ENCODE results near the gene SLC6A19. TPM values are rescaled to one million over a fixed set of nuclear protein-coding genes. Genes with fewer than 3 reads are reported as not detected.

The SLC6A19 gene
- total and polyA plus RNA-seq, 2 of the 13 experiments (the other 11 are each of a cell fraction or from before 2014, with no cell fraction given): 0.02 TPM; not detected in 1

DNA sequence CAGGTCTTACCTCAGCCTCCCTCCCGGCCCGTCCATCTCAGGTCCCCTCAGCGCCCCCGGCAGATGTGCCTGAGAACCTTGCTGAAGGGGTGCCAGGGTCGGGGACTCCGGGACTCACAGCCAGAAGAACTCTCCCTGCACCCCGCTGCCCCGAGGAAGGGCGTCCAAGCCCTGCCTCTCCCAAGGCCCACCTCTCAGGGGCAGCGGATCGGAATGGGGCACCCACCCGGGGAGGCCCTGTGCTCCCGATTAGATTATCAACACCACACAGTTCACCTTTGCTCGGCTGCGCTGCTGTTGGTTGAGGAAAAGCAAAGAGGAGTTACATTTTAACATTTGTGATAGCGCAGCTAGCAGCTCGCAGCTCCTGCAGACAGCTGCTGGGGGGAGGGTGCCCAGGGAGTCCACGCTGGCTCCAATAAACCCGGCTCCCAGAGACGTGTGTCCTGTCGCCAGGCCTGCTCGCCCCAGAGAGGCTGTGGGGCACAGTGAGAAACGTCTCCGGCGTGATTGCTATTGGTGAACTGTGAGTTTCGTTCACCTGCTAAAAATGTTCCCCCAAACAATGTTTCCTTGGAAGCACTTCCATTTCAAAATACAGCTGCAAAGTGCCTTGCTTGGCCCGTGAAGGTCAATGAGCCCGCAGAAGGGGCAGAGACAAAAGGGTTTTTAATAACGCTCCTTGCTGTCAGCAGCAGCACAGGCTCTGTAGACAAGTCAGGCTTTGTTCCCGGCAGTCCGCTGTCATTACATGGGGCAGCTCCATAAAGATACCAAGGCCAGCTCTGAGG, 18.6 kb upstream of the SLC6A19 start (continued):
- TF ChIP-seq, protein P1, sequence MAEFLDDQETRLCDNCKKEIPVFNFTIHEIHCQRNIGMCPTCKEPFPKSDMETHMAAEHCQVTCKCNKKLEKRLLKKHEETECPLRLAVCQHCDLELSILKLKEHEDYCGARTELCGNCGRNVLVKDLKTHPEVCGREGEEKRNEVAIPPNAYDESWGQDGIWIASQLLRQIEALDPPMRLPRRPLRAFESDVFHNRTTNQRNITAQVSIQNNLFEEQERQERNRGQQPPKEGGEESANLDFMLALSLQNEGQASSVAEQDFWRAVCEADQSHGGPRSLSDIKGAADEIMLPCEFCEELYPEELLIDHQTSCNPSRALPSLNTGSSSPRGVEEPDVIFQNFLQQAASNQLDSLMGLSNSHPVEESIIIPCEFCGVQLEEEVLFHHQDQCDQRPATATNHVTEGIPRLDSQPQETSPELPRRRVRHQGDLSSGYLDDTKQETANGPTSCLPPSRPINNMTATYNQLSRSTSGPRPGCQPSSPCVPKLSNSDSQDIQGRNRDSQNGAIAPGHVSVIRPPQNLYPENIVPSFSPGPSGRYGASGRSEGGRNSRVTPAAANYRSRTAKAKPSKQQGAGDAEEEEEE (CRISPR knock-in tag; IDR thresholded peaks at IDR 0.05; ENCODE audit: borderline replicate concordance): no peak; the same call in 1 of the 2 replicates
- peak; percentile 57; the same call in 1 of the 2 replicates for TF ChIP-seq HOXA3 (CRISPR knock-in tag; IDR thresholded peaks at IDR 0.05)
- TF ChIP-seq, protein P2, sequence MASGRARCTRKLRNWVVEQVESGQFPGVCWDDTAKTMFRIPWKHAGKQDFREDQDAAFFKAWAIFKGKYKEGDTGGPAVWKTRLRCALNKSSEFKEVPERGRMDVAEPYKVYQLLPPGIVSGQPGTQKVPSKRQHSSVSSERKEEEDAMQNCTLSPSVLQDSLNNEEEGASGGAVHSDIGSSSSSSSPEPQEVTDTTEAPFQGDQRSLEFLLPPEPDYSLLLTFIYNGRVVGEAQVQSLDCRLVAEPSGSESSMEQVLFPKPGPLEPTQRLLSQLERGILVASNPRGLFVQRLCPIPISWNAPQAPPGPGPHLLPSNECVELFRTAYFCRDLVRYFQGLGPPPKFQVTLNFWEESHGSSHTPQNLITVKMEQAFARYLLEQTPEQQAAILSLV (CRISPR knock-in tag; IDR thresholded peaks at IDR 0.05; ENCODE audit: borderline replicate concordance): no peak
- TF ChIP-seq NR2C2 (CRISPR knock-in tag; IDR thresholded peaks at IDR 0.05; ENCODE audit: borderline replicate concordance): peak; percentile 53
- TF ChIP-seq MLXIP (CRISPR knock-in tag; IDR thresholded peaks at IDR 0.05; ENCODE audit: borderline replicate concordance): 0 out of 2 replicates have a peak, but pooled peaks have one; percentile 35
- TF ChIP-seq POLR2AphosphoS5 (IDR thresholded peaks at IDR 0.05; ENCODE audit: low read depth, low read length): peak; percentile 81; the same call in 1 of the 2 replicates
- TF ChIP-seq, protein P3, sequence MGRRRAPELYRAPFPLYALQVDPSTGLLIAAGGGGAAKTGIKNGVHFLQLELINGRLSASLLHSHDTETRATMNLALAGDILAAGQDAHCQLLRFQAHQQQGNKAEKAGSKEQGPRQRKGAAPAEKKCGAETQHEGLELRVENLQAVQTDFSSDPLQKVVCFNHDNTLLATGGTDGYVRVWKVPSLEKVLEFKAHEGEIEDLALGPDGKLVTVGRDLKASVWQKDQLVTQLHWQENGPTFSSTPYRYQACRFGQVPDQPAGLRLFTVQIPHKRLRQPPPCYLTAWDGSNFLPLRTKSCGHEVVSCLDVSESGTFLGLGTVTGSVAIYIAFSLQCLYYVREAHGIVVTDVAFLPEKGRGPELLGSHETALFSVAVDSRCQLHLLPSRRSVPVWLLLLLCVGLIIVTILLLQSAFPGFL (CRISPR knock-in tag; IDR thresholded peaks at IDR 0.05): no peak
- TF ChIP-seq, protein P4, sequence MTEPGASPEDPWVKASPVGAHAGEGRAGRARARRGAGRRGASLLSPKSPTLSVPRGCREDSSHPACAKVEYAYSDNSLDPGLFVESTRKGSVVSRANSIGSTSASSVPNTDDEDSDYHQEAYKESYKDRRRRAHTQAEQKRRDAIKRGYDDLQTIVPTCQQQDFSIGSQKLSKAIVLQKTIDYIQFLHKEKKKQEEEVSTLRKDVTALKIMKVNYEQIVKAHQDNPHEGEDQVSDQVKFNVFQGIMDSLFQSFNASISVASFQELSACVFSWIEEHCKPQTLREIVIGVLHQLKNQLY (CRISPR knock-in tag; IDR thresholded peaks at IDR 0.05): no peak
- TF ChIP-seq ZBTB14 (CRISPR knock-in tag; IDR thresholded peaks at IDR 0.05): no peak
- TF ChIP-seq POLR2G (IDR thresholded peaks at IDR 0.05; ENCODE audit: low read depth, low read length): peak; percentile 90
- TF ChIP-seq KDM5B (CRISPR knock-in tag; IDR thresholded peaks at IDR 0.05; ENCODE audit: borderline replicate concordance): peak; percentile 35; the same call in 1 of the 2 replicates
- TF ChIP-seq CREB1 (IDR thresholded peaks at IDR 0.05): no peak
- peak; percentile 53; the same call in 1 of the 2 replicates for TF ChIP-seq CREB1 (CRISPR knock-in tag; IDR thresholded peaks at IDR 0.05)
- peak; percentile 86 for TF ChIP-seq ZSCAN29 (CRISPR knock-in tag; conservative IDR thresholded peaks at IDR 0.05)
- peak; percentile 73 for TF ChIP-seq BCL6 (CRISPR knock-in tag; IDR thresholded peaks at IDR 0.05)
- TF ChIP-seq GZF1 (CRISPR knock-in tag; IDR thresholded peaks at IDR 0.05): 0 out of 2 replicates have a peak, but pooled peaks have one; percentile 36

Data from HepG2 (cell line).